NCI-H2227 (cell line): ENCODE measurements around the gene DLAT.
"Not testable (repeated sequence)": the region's sequence is repeated elsewhere in the genome, so short reads cannot be mapped to it uniquely, and the experiment has no call there.

Experiments used
- DNase-seq: peaks from one replicate; lab custom pipeline; 2025; ENCODE audit not compliant: unreplicated experiment; lab: John Stamatoyannopoulos, UW

Gene DLAT

GRCh38 chr11:112046647-112047046 is 21.4 kb downstream of the DLAT start:
- not testable (repeated sequence) for DNase-seq

DNA sequence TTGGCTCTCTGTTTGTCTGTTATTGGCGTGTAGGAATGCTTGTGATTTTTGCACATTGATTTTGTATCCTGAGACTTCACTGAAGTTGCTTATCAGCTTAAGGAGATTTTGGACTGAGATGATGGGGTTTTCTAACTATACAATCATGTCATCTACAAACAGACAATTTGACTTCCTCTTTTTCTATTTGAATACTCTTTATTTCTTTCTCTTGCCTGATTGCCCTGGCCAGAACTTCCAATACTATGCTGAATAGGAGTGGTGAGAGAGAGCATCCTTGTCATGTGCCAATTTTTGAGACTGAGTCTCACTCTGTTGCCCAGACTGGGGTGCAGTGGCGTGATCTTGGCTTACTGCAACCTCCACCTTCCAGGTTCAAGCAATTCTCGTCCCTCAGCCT is 23.0 kb downstream of the DLAT start:
- DNase-seq, result not testable (repeated sequence)

DNA sequence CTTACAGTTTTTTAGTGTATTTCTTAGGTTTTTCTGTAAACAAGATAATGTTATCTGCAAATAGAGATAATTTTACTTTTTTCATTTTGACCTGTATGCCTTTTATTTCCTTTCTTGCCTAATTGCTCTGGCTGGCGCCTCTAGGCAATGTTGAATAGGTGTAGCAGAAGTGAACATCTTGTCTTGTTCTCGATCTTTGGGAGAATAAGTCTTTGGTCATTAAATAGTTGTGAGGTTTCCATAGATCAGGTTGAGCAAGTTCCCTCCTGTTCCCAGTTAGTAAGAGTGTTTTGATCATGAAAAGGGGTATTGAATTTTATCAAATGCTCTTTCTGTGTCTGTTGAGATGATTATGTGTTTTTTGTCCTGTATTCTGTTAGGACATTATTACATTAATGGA is 24.6 kb downstream of the DLAT start:
- no peak for DNase-seq

GRCh38 chr11:112050721-112051120 is 25.5 kb downstream of the DLAT start:
- no peak for DNase-seq

- DNase-seq, result no peak
These were observed 26.6 kb downstream of the DLAT start for GRCh38 chr11:112051768-112052167.

DNA sequence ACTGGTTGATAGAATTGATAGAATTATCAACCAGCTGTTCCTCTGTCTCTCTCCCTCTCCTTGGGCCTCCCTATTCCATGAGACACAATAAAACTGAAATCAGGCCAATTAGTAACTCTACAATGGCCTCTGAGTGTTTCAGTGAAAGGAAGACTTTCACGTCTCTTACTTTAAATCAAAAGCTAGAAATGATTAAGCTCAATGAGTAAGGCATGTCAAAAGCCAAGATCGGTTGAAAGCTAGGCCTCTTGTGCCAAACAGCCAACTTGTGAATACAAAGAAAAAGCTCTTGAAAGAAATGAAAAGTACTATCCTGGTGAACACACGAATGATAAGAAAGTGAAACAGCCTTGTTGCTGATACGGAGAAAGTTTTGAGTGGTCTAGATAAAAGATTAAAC is 32.0 kb downstream of the DLAT start:
- no peak for DNase-seq

DNA sequence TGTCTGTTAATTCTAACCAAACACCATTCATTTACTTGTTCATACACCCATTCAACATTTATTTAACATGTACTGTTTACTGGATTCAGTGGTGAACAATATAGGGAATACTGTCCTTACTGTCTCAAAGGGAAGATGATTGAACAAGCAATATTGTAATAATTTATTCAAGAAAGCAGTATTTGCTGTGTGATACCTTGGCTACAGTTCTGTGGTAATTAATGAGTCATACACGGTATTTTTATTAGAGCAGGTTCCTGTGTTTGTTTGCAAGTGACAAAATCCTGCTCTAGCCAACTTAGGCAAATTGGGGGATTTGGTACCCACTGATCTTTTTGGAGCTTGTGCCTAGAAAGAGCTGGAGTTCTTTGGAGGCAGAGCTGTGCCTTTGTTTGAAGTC is 32.9 kb downstream of the DLAT start:
- no peak for DNase-seq

GRCh38 chr11:112062923-112063322 is 37.7 kb downstream of the DLAT start:
- DNase-seq, result no peak

GRCh38 chr11:112073941-112074811 is 49.0 kb downstream of the DLAT start, which contains the start of the genes NKAPD1 and PIH1D2:
TSS of gene NKAPD1 (plus strand) at chr11:112074299. CDS start at chr11:112075575, 1,276 bp downstream.
TSS of gene PIH1D2 (minus strand) at chr11:112074017. CDS start at chr11:112073174, 843 bp downstream.
- DNase-seq, result peak; percentile 86

DNA sequence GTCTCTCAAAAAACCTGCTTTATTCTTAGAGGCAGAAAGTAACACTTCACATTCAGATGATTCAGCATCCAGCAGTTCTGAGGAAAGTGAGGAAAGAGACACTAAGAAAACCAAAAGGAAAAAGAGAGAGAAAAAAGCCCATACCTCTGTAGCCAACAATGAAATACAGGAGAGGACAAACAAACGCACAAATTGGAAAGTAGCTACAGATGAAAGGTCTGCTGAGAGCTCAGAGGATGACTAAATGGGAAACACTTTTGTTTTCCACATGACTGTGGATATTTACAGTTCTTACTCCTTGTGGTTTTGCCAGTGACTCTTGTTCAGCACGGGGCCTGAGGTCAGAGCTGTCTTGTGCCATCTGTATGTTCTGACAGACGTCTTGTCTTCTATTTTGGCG is 57.5 kb downstream of the DLAT start:
- no peak for DNase-seq

GRCh38 chr11:112085822-112086421 is 60.7 kb downstream of the DLAT start:
- DNase-seq, result no peak

DNA sequence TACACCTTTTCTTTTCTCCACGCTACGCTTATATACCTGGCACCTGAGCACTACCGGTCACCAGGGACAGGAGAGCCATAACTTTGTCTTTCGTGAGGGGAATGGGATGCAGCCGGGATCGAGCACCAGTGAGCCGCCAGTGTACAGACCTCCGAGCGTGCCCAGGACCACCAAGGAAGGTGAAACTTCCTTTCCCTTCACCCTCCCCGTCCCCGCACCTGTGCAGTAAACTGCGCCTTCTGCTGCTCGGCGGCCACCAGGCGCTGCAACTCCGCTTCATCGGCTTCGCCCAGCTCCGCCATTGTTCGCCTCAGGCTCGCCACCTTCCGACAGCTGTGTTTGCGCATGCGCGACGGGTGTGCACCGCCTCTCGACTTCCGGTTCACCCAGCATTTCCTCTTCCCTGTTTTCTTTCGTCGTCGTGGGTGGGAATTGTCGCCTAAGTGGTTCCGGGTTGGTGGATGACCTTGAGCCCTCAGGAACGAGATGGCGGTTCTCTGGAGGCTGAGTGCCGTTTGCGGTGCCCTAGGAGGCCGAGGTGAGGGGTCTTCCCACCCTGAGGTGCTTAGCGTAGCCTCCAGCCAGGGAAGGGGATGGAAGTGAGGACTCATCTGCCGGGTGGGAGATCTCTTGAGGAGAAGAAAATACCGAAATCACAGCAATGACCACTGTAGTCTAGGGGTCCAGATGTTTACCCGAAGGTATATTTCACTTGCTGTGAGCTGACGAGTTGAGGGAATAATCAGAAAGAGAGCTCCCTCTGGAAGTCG is 61.4 kb downstream of the DLAT start, which contains the start of the genes SDHD and TIMM8B:
Gene SDHD (plus strand): TSS at position 452 of the 770 bp plus-strand sequence. CDS start 35 bp downstream, at position 487.
Gene TIMM8B (minus strand): TSS at position 335 of the 770 bp plus-strand sequence. CDS start 33 bp downstream, at position 302.
- peak; percentile 95 for DNase-seq

- DNase-seq, result peak; percentile 2
These were observed 62.0 kb downstream of the DLAT start for GRCh38 chr11:112087212-112087611.

- DNase-seq, result not testable (repeated sequence)
These were observed 70.1 kb downstream of the DLAT start for GRCh38 chr11:112095302-112095701.

DNA sequence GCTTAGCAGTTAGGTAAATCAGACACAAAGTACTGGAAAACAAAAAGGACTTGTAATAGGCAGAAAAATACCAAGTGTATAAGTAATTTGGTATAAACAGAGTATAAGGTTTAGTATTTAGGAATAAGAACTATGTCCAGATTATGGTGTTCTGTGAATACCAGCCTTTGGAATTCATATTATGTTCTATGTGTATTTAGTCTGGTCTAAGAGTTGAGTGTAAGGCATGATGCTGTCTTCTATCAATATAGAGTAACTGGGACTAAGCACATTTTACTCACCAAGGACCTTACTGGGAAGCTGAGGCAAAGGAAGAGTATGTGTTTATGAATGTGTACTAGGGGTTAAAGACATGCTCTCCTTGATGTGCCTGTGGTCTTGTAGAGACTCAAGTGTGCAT is 71.0 kb downstream of the DLAT start:
- DNase-seq, result no peak

DNA sequence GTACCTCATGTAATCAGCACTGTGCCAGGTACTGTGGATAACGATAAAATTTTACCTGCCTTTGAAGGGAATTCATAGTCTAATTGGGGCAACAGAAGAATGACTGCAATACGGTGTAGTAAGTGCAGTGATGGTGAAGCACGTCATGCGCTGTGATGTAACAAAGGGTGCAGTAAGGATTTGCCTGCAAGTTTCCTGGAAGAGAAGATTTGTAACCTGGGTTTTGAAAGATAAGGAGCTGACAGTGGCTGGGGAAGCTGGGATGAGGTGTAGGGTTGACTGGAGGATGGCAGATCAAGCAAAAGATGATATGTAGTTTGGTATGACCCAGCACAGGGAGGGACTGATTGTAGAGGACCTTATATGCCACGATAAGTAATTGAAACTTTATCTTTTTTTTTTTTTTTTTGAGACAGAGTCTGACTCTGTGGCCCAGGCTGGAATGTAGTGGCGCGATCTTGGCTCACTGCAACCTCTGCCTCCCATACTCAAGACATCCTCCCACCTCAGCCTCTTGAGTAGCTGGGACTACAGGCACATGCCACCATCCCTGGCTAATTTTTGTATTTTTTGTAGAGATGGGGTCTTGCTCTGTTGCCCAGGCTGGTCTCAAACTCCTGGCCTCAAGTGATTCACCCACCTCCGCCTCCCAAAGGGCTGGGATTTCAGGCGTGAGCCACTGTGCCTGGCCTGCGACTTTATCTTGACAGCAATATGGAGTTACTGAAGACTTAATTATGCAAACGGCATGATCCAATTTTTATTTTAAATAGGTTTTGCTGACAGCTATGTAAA is 72.7 kb downstream of the DLAT start:
- no peak for DNase-seq

DNA sequence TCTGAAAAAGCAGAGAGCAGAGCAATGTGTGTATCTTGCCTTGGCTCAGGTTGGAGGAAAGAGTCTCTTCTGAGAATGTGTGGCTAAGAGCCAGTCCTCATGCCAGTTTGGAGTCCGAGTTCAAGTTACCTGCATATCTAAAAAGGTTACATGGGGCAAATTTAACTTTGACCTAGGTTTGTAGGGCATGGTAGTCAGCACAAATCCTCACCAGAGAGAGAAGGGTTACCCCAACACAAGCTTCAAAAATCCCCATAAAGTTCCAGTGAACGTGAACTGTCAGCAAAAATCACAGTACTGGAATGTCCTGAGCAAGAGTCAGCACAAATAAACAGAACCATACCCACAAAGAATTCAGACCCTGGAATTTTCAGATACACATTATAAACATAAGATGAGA is 75.3 kb downstream of the DLAT start:
- DNase-seq, result no peak

- no peak for DNase-seq
These were observed 78.2 kb downstream of the DLAT start for GRCh38 chr11:112103446-112103845.

DNA sequence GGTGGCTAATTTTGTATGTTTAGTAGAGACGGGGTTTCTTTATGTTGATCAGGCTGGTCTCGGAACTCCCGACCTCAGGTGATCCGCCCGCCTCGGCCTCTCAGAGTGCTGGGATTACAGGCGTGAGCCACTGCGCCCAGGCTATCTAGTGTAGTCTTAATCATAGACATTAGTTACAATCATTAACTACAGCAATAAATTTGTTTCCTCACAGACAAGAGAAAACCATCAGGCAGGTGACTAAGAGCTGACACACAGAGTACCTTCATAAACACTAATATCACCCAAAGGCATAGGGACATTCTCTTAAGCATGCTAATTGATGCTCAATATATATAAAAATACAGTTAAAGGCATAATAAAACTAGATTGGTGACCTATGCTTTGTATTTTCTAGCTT is 80.9 kb downstream of the DLAT start:
- DNase-seq, result peak; percentile 6
